HCT116 (cell line): ENCODE measurements around the gene MEF2D.

Experiments
- CEBPB ChIP-seq: IDR thresholded peaks from 2 replicates; pipeline ENCODE4 v1.6.1; 2012; ENCODE audit warnings: low read depth
- EZH2 ChIP-seq: fragments of 200-600 bp; sonication (generic); IDR thresholded peaks from 2 replicates; pipeline ENCODE4 v1.6.1; 2017; ENCODE audit warnings: antibody characterized with exemption, mixed run types
- EZH2phosphoT487 ChIP-seq: fragments of 200-600 bp; IDR thresholded peaks from 2 replicates; pipeline ENCODE4 v1.6.1; 2018; ENCODE audit warnings: antibody characterized with exemption, borderline replicate concordance
- MAX ChIP-seq: IDR thresholded peaks from 2 replicates; pipeline ENCODE4 v1.6.1; 2012
- POLR2A ChIP-seq: IDR thresholded peaks from 2 replicates; pipeline ENCODE4 v1.7.0; 2011; ENCODE audit warnings: borderline replicate concordance; ENCODE audit not compliant: insufficient read depth, insufficient read length; ENCODE audit errors: extremely low read depth
- POLR2AphosphoS5 ChIP-seq: IDR thresholded peaks from 2 replicates; pipeline ENCODE4 v1.6.1; 2011; ENCODE audit warnings: mild to moderate bottlenecking, low read depth, low read length, moderate library complexity
- RAD21 ChIP-seq: IDR thresholded peaks from 2 replicates; pipeline ENCODE4 v1.6.1; 2012; ENCODE audit warnings: low read depth, mild to moderate bottlenecking
- SP1 ChIP-seq: IDR thresholded peaks from 2 replicates; pipeline ENCODE4 v1.6.1; 2012; ENCODE audit warnings: low read depth
- YY1 ChIP-seq: IDR thresholded peaks from 2 replicates; pipeline ENCODE4 v1.6.1; 2011; ENCODE audit warnings: low read length, low read depth, moderate library complexity, mild to moderate bottlenecking; ENCODE audit not compliant: insufficient replicate concordance; ENCODE audit errors: extremely low read depth
- TF ChIP-seq, protein P1 (sequence below), 3 experiments: fragments of 200-600 bp in 1 of 3; sonication (generic) in 1 of 3; IDR thresholded peaks in 2 of 3; conservative IDR thresholded peaks in 1 of 3; 2 replicates each; pipeline ENCODE4 v1.5.1; 2012 to 2017; ENCODE audit warnings: low read depth in 2 of 3, low read length in 2 of 3, antibody characterized with exemption in 1 of 3, borderline replicate concordance in 1 of 3, control low read depth in 1 of 3, mild to moderate bottlenecking in 1 of 3, mixed read lengths in 1 of 3, mixed run types in 1 of 3, moderate library complexity in 1 of 3; ENCODE audit not compliant: insufficient read depth in 1 of 3
- TF ChIP-seq, protein P2 (sequence below): IDR thresholded peaks from 2 replicates; pipeline ENCODE4 v1.6.1; 2012; ENCODE audit warnings: low read depth

DNA sequence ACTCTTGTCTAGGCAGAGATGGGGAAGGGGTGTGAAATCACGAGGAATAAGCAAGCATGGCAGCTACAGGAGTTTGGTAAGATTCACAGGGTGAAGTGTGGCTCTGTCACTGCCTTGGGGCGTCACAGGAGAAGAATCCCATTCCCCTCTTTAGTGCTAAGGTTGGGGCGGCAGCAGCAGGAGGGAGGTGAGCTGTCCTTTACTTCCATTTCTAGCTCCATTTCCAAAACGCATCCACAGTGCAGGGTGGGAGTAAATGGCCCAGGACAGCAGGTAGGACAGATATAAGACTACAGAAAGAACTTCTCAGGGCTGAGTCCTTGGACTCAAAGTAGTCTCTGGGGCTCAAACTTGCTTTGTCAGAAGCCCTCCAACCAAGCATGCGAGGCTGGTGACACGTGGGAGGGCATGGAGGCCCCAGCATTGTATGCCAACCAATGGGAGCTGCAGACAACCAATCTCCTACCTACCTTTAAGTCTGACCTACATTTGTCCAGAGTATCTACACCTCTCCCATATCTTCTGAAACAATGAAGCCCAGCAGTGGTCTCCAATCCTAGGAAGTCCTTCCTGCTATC, 8.5 kb downstream of the MEF2D start:
- TF ChIP-seq, protein P1, sequence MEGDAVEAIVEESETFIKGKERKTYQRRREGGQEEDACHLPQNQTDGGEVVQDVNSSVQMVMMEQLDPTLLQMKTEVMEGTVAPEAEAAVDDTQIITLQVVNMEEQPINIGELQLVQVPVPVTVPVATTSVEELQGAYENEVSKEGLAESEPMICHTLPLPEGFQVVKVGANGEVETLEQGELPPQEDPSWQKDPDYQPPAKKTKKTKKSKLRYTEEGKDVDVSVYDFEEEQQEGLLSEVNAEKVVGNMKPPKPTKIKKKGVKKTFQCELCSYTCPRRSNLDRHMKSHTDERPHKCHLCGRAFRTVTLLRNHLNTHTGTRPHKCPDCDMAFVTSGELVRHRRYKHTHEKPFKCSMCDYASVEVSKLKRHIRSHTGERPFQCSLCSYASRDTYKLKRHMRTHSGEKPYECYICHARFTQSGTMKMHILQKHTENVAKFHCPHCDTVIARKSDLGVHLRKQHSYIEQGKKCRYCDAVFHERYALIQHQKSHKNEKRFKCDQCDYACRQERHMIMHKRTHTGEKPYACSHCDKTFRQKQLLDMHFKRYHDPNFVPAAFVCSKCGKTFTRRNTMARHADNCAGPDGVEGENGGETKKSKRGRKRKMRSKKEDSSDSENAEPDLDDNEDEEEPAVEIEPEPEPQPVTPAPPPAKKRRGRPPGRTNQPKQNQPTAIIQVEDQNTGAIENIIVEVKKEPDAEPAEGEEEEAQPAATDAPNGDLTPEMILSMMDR (IDR thresholded peaks at IDR 0.05 in 2 of 3, conservative IDR thresholded peaks at IDR 0.05 in 1 of 3; ENCODE audit: borderline replicate concordance in 1 of 3, insufficient read depth in 1 of 3, low read depth in 2 of 3, low read length in 2 of 3): no peak
- TF ChIP-seq POLR2A (no peak), MAX (no peak), CEBPB (no peak), YY1 (no peak), EZH2phosphoT487 (no peak), POLR2AphosphoS5 (no peak), SP1 (no peak), EZH2 (no peak), RAD21 (no peak)
- TF ChIP-seq, protein P2, sequence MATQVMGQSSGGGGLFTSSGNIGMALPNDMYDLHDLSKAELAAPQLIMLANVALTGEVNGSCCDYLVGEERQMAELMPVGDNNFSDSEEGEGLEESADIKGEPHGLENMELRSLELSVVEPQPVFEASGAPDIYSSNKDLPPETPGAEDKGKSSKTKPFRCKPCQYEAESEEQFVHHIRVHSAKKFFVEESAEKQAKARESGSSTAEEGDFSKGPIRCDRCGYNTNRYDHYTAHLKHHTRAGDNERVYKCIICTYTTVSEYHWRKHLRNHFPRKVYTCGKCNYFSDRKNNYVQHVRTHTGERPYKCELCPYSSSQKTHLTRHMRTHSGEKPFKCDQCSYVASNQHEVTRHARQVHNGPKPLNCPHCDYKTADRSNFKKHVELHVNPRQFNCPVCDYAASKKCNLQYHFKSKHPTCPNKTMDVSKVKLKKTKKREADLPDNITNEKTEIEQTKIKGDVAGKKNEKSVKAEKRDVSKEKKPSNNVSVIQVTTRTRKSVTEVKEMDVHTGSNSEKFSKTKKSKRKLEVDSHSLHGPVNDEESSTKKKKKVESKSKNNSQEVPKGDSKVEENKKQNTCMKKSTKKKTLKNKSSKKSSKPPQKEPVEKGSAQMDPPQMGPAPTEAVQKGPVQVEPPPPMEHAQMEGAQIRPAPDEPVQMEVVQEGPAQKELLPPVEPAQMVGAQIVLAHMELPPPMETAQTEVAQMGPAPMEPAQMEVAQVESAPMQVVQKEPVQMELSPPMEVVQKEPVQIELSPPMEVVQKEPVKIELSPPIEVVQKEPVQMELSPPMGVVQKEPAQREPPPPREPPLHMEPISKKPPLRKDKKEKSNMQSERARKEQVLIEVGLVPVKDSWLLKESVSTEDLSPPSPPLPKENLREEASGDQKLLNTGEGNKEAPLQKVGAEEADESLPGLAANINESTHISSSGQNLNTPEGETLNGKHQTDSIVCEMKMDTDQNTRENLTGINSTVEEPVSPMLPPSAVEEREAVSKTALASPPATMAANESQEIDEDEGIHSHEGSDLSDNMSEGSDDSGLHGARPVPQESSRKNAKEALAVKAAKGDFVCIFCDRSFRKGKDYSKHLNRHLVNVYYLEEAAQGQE: no peak
